ENCODE results near the gene NARS2.

NARS2 gene

DNA sequence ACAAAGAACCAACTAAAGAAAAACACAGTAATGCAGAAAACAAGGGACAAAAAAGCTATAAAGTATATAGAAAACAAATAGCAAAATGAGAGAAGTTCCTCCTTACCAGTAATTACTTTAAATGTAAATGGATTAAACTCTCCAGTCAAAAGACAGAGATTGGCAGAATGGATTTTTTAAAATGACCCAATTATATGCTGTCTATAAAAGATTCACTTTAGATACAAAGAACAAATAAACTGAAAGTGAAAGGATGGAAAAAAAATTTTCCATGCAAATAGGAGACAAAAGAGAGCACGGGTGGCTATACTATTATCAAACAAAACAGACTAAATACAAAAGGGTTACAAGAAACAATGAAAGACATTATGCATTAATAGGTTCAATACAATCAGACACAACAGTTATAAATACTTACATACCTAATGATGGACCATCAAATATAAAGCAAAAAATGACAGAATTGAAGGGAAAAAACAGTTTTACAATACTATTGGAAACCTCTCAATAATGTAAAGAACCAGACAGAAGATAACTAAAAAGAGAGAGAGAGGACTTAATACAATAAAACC lies 64.6 kb downstream of the NARS2 start:
- Histone ChIP-seq H3K9ac (ENCODE audit: low read length) (no peak overlapping the region), H3K4me2 (ENCODE audit: low read depth, low read length, poor library complexity, severe bottlenecking) (no peak overlapping the region), H3K9me3 (ENCODE audit: insufficient read depth, low read length) (no peaks in the 10 kb centered on the region), H3K79me2 (ENCODE audit: insufficient read depth, low read length) (no peaks in the 10 kb centered on the region), H3K27me3 (ENCODE audit: low read length) (no peaks in the 10 kb centered on the region), H2AFZ (ENCODE audit: low read depth, low read length, severe bottlenecking) (no peak overlapping the region), H3K4me3 (ENCODE audit: insufficient read depth, low read length, poor library complexity, severe bottlenecking) (no peak overlapping the region), H3K36me3 (ENCODE audit: low read length) (peaks cover 10% of the 10 kb centered on the region), H3F3A (ENCODE audit: insufficient read depth) (no peaks in the 10 kb centered on the region), H3K9me2 (replicated peaks; ENCODE audit: insufficient read depth, low read length) (no peaks in the 10 kb centered on the region), H4K20me1 (ENCODE audit: low read depth, low read length) (no peaks in the 10 kb centered on the region), H3K27ac (ENCODE audit: low read depth, low read length) (no peak overlapping the region)
- no peak for TF ChIP-seq EZH2phosphoT487 (conservative IDR thresholded peaks at IDR 0.05; ENCODE audit: low read length)
- no peak for TF ChIP-seq CTCF (IDR thresholded peaks at IDR 0.05; ENCODE audit: insufficient read depth, low read length, poor library complexity, severe bottlenecking)

GRCh38 chr11:78504708-78505107 lies 70.0 kb downstream of the NARS2 start:
- Histone ChIP-seq H3K9me2 (replicated peaks; ENCODE audit: insufficient read depth, low read length) (no peaks in the 10 kb centered on the region), H3K4me3 (ENCODE audit: insufficient read depth, low read length, poor library complexity, severe bottlenecking) (no peak overlapping the region), H3K36me3 (ENCODE audit: low read length) (peaks cover under 1% of the 10 kb centered on the region; the same call in 1 of the 2 replicates), H3K4me2 (ENCODE audit: low read depth, low read length, poor library complexity, severe bottlenecking) (no peak overlapping the region), H3K27ac (ENCODE audit: low read depth, low read length) (no peak overlapping the region), H3K79me2 (ENCODE audit: insufficient read depth, low read length) (0 out of 2 replicates have a peak, but pooled peaks cover 4% of the 10 kb centered on the region), H3F3A (ENCODE audit: insufficient read depth) (no peaks in the 10 kb centered on the region), H3K9ac (ENCODE audit: low read length) (no peak overlapping the region), H4K20me1 (ENCODE audit: low read depth, low read length) (no peaks in the 10 kb centered on the region), H3K9me3 (ENCODE audit: insufficient read depth, low read length) (no peaks in the 10 kb centered on the region), H3K27me3 (ENCODE audit: low read length) (no peaks in the 10 kb centered on the region), H2AFZ (ENCODE audit: low read depth, low read length, severe bottlenecking) (no peak overlapping the region)
- TF ChIP-seq EZH2phosphoT487 (conservative IDR thresholded peaks at IDR 0.05; ENCODE audit: low read length) (no peak), CTCF (IDR thresholded peaks at IDR 0.05; ENCODE audit: insufficient read depth, low read length, poor library complexity, severe bottlenecking) (no peak)

DNA sequence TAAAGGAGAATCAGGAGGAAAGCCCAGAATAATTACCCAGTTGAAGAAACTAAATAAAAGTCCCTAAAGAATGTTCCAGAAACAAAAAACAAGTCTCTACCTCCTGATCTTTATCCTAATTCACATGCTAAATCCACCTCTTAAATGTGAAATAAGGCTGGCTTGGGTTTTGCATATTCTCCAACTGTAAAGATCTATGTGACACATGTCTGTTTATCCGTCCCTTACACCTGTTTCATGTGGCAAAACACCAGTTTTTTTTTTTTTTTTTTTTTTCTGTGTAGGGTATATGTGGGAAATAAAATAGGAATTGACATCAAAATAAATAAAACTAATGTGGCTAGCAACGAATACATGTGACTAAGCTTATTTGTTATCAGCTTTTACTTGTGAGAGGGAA lies 70.5 kb downstream of the NARS2 start:
- H3K4me3 ChIP-seq (ENCODE audit: insufficient read depth, low read length, poor library complexity, severe bottlenecking) = no peak overlapping the region
- H3K79me2 ChIP-seq (ENCODE audit: insufficient read depth, low read length) = 0 out of 2 replicates have a peak, but pooled peaks cover 4% of the 10 kb centered on the region
- no peaks in the 10 kb centered on the region for H3K9me3 ChIP-seq (ENCODE audit: insufficient read depth, low read length)
- H3K9me2 ChIP-seq (replicated peaks; ENCODE audit: insufficient read depth, low read length) = no peaks in the 10 kb centered on the region
- TF ChIP-seq CTCF (IDR thresholded peaks at IDR 0.05; ENCODE audit: insufficient read depth, low read length, poor library complexity, severe bottlenecking) (no peak), EZH2phosphoT487 (conservative IDR thresholded peaks at IDR 0.05; ENCODE audit: low read length) (no peak)
- no peaks in the 10 kb centered on the region for H3F3A ChIP-seq (ENCODE audit: insufficient read depth)
- no peaks in the 10 kb centered on the region for H3K36me3 ChIP-seq (ENCODE audit: low read length)
- no peaks in the 10 kb centered on the region for H4K20me1 ChIP-seq (ENCODE audit: low read depth, low read length)
- H3K9ac ChIP-seq (ENCODE audit: low read length) = no peak overlapping the region
- H2AFZ ChIP-seq (ENCODE audit: low read depth, low read length, severe bottlenecking) = no peak overlapping the region
- no peak overlapping the region for H3K4me2 ChIP-seq (ENCODE audit: low read depth, low read length, poor library complexity, severe bottlenecking)
- no peak overlapping the region for H3K27ac ChIP-seq (ENCODE audit: low read depth, low read length)
- H3K27me3 ChIP-seq (ENCODE audit: low read length) = no peaks in the 10 kb centered on the region

All from SU-DHL-6 (cell line).